Measurements from ENCODE around the gene PLEKHM1. TPM values are rescaled to one million over a fixed set of nuclear protein-coding genes. Genes with fewer than 3 reads are reported as not detected.
A peak's percentile ranks its signal among the peaks of the same experiment; 100 is the strongest.

PLEKHM1 gene
- total RNA-seq, 1 donor from 2014 or later, result 41.9 TPM

DNA sequence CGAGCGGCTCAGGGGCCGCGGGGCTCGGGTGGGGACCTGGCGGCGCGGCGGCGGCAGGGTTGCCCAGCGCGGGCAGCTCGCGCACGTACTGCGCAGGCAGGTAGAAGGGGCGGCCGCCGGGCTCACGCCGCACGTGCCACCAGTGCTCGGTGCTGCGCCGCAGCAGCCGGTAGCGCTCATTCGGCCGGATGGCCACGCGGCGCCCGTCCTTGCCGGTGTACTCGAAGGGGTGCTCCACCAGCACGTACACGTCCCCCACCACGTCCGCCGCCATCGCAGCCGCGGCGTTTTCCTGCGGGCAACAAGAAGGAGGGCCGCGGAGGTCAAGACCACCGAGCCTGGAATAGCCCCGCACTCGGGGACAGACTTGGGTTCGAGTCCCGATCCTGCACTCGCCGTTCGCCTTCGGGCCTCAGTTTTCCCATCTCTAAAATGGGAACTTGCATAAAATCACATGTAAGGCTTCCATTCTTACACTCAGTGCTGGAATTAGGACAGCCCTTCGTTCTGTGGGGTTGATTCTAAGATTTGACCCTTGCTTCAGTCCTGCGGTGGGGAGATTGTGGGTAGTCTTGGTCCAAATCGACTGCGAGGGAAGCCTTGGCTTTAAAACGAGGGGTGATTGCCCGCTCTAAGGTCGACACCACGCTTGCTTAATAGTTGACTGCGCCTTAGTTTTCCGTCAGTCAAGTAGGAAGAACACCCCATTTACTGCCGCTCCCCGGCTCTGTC, 60.3 kb downstream of the PLEKHM1 start:
- Histone ChIP-seq H3K4me1 (ENCODE audit: insufficient read depth, low read length) (peaks cover 21% of the 10 kb centered on the region), H3K27ac (ENCODE audit: low read depth, low read length) (no peak overlapping the region), H3K9me3 (ENCODE audit: insufficient read depth, low read depth, low read length) (peaks cover 3% of the 10 kb centered on the region), H3K79me2 (ENCODE audit: insufficient read depth, low read length) (no peaks in the 10 kb centered on the region), H3K4me2 (ENCODE audit: low read length) (peak overlapping the region; percentile 88), H3K9ac (ENCODE audit: low read length) (no peak overlapping the region), H3K4me3 (ENCODE audit: insufficient read depth, low read depth, low read length) (no peak overlapping the region), H4K20me1 (ENCODE audit: insufficient read depth, low read length) (peaks cover 32% of the 10 kb centered on the region), H3K36me3 (ENCODE audit: insufficient read depth, low read length) (no peaks in the 10 kb centered on the region), H2AFZ (ENCODE audit: low read depth, low read length) (no peak overlapping the region), H3K27me3 (ENCODE audit: insufficient read depth, low read length) (peaks cover 31% of the 10 kb centered on the region)
- H3K9me3 Mint-ChIP-seq (ENCODE audit: unreplicated experiment), result peaks cover 2% of the 10 kb centered on the region
- peaks cover 29% of the 10 kb centered on the region for H3K27me3 Mint-ChIP-seq (ENCODE audit: low read depth, unreplicated experiment)
- TF ChIP-seq, protein P1, sequence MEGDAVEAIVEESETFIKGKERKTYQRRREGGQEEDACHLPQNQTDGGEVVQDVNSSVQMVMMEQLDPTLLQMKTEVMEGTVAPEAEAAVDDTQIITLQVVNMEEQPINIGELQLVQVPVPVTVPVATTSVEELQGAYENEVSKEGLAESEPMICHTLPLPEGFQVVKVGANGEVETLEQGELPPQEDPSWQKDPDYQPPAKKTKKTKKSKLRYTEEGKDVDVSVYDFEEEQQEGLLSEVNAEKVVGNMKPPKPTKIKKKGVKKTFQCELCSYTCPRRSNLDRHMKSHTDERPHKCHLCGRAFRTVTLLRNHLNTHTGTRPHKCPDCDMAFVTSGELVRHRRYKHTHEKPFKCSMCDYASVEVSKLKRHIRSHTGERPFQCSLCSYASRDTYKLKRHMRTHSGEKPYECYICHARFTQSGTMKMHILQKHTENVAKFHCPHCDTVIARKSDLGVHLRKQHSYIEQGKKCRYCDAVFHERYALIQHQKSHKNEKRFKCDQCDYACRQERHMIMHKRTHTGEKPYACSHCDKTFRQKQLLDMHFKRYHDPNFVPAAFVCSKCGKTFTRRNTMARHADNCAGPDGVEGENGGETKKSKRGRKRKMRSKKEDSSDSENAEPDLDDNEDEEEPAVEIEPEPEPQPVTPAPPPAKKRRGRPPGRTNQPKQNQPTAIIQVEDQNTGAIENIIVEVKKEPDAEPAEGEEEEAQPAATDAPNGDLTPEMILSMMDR (IDR thresholded peaks at IDR 0.05; ENCODE audit: insufficient read depth, low read depth, low read length), result no peak
- peak; percentile 59 for TF ChIP-seq EZH2 (IDR thresholded peaks at IDR 0.05; ENCODE audit: insufficient read depth, low read length)
- FAIRE-seq (no peak), DNase-seq (ENCODE audit: low read depth) (no peak)
- peak overlapping the region; percentile 35 for H3K4me3 Mint-ChIP-seq (ENCODE audit: unreplicated experiment)
- peaks cover 5% of the 10 kb centered on the region for H3K36me3 Mint-ChIP-seq (ENCODE audit: low read depth, unreplicated experiment)
- no peak overlapping the region for H3K27ac Mint-ChIP-seq (ENCODE audit: unreplicated experiment)
- H3K4me1 Mint-ChIP-seq (ENCODE audit: low read depth, unreplicated experiment), result peaks cover 2% of the 10 kb centered on the region

DNA sequence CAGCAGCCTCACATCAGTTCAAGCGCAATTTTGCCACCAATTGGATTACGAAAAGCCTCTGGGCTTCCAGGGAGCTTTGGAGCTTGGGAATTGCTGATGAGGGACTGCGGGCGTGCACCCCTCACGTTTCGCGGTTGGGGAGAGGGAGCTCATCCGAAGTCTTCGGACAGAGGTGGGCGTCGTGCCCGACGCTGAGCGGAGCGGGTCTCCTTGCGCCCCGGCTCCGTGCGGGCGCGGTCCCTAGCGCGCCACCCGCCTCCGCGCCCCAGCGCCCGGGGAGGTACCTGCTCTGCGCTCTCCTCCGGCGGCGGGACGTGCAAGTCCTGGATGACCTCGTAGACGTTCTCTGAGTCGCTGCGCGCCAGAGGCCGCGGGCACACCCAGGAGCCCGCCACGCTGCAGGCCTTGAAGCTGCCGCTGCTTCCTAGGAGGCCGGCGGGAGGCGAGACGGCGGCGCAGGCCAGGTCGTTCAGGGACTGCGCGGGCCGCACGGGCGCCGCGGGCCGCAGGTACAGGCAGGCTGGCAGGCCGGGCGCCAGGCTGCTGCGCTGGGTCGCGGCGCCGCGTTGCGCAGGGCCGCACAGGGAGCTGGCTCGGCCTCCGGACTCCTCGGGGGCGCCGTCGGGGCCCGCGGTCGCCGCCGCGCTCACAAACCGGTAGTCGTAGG, 61.0 kb downstream of the PLEKHM1 start:
- H4K20me1 ChIP-seq (ENCODE audit: insufficient read depth, low read length), result peaks cover 32% of the 10 kb centered on the region
- H3K9me3 ChIP-seq (ENCODE audit: insufficient read depth, low read depth, low read length), result peaks cover 3% of the 10 kb centered on the region
- Mint-ChIP-seq H3K27me3 (ENCODE audit: low read depth, unreplicated experiment) (peaks cover 29% of the 10 kb centered on the region), H3K4me3 (ENCODE audit: unreplicated experiment) (no peak overlapping the region), H3K9me3 (ENCODE audit: unreplicated experiment) (peaks cover 2% of the 10 kb centered on the region), H3K36me3 (ENCODE audit: low read depth, unreplicated experiment) (peaks cover 5% of the 10 kb centered on the region), H3K4me1 (ENCODE audit: low read depth, unreplicated experiment) (peaks cover 2% of the 10 kb centered on the region), H3K27ac (ENCODE audit: unreplicated experiment) (no peak overlapping the region)
- no peaks in the 10 kb centered on the region for H3K79me2 ChIP-seq (ENCODE audit: insufficient read depth, low read length)
- H3K9ac ChIP-seq (ENCODE audit: low read length), result no peak overlapping the region
- no peak overlapping the region for H3K27ac ChIP-seq (ENCODE audit: low read depth, low read length)
- DNase-seq (ENCODE audit: low read depth), result no peak
- no peak overlapping the region for H3K4me3 ChIP-seq (ENCODE audit: insufficient read depth, low read depth, low read length)
- TF ChIP-seq EZH2 (IDR thresholded peaks at IDR 0.05; ENCODE audit: insufficient read depth, low read length), result peak; percentile 83
- TF ChIP-seq, protein P1 (IDR thresholded peaks at IDR 0.05; ENCODE audit: insufficient read depth, low read depth, low read length), result no peak
- peaks cover 21% of the 10 kb centered on the region for H3K4me1 ChIP-seq (ENCODE audit: insufficient read depth, low read length)
- no peak overlapping the region for H2AFZ ChIP-seq (ENCODE audit: low read depth, low read length)
- no peak for FAIRE-seq
- peak overlapping the region; percentile 22 for H3K4me2 ChIP-seq (ENCODE audit: low read length)
- H3K27me3 ChIP-seq (ENCODE audit: insufficient read depth, low read length), result peaks cover 31% of the 10 kb centered on the region
- no peaks in the 10 kb centered on the region for H3K36me3 ChIP-seq (ENCODE audit: insufficient read depth, low read length)
